CD4-positive, alpha-beta T cell treated with Interleukin-21 for 1 hour (primary cell): Measurements from ENCODE around the gene FXYD1.
"Not testable (repeated sequence)": the region's sequence is repeated elsewhere in the genome, so short reads cannot be mapped to it uniquely, and the experiment has no call there.

Source experiments
- DNase-seq: peaks from one replicate; pipeline ENCODE4 v3.0.0-alpha.2; 2020

Gene FXYD1

DNA sequence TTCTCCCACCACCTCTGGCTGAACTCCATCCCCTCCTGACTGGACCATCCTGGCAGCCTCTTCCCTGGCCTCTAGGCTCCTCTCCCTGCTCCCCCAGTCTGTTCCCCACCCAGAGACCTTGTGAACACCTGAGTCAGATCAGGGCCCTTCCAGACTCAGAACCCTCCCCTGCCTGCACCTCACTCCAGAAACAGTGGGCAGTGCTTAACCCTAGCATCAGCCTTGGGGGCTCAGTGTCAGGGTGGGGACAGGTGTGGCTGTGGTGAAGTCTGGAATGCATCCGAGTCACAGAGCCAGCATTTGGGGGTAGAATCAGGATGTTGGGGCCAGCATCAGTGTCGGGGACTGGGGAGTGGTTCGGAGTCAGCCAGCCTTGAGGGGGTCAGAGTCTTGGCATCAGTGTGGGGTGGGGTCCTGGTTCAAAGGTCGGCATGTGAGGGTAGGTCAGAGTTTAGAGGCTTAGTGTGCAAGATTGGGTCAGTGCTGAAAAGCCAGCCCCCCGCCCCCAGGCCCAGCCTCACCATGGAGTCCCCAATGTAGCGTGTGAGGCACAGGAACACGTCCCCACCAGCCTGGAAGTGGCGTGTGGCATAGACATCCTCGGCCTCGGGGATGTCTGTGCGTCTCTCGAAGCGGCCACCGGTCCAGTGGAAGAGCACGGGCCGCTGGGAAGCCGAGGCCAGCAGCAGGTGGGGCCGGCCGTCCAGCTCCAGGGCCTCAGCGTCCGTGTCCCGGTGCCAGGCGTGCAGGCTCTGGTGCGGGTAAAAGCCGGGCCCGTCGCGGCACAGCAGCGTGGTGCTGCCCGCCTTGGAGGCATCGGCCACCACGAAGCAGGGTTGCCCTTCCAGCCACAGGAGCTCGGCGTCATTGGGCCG lies 12.6 kb upstream of the FXYD1 start:
- DNase-seq, result no peak

DNA sequence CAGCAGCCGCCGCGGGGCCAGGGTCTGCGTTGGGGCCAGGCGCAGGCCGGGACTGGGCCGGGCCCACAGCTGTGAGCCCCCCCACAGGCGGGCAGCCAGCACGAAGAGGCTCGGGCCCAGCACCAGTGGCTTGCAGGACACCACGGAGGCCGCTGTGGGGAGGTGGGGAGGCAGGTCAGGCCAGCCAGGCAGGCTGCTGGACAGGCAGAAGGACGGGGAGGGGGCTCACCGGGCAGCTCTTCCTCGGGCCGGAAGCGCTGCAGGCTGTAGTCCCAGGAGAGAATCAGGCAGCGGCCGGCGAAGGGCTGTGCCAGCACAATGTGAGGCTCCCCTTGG lies 12.0 kb upstream of the FXYD1 start:
- DNase-seq, result no peak

DNA sequence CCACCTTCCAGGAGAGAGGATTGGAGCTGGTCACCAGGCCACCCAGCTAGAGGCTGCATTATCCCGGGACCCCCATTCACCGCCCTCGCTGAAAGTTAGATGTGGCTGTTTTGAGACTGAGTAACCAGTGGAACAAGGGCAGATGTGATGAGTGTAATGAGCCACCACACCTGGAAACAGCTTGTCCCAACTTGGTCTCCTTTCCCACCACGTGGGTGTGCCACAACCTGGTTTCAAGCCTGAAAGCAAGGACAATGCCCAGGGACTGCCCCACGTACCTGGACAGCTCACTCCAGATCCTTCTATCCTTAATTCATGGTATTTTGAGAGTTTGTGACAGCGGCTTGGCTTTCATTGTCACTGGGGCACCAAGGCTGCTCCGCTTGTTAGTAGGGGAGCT lies 10.8 kb upstream of the FXYD1 start:
- DNase-seq, result no peak

DNA sequence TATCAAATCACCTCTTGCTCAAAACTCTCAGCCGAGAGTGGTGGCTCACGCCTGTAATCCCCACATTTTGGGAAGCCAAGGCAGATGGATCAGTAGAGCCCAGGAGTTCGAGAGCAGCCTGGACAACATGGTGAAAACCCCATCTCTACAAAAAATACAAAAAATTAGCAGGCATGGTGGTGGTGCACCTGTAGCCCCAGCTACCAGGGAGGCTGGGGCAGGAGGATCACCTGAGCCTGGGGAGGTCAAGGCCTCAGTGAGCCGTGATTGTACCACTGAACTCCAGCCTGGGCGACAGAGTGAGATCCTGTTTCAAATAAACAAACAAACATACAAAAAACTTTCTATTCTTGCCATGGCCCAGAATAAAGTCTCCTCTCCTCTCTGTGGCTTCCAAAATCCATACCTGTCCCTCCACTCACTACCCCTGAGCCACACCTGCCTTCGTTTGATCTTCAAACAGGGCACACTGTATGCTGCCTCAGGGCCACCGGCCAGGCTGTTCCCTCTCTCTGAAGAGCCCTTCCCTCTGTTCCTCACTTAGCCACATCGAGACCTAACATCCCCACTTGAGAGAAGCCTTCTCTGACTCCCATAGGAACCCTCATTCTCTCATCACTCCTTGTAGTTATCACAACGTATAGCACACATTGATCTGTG lies 10.1 kb upstream of the FXYD1 start:
- DNase-seq, result no peak

DNA sequence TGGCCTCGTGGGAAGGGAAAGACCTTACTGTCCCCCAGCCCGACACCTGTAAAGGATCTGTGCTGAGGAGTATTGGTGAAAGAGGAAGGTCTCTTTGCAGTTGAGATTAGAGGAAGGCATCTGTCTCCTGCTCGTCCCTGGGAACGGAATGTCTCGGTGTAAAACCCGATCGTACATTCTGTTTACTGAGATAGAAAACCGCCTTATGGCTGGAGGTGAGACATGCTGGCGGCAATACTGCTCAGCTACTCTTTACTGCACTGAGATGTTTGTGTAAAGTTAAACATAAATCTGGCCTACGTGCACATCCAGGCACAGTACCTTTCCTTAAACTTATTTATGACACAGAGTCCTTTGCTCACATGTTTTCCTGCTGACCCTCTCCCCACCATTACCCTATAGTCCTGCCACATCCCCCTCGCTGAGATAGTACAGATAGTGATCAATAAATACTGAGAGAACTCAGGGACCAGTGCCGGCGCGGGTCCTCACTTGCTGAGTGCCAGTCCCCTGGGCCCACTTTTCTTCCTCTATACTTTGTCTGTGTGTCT lies 8.8 kb upstream of the FXYD1 start:
- DNase-seq, result not testable (repeated sequence)

DNA sequence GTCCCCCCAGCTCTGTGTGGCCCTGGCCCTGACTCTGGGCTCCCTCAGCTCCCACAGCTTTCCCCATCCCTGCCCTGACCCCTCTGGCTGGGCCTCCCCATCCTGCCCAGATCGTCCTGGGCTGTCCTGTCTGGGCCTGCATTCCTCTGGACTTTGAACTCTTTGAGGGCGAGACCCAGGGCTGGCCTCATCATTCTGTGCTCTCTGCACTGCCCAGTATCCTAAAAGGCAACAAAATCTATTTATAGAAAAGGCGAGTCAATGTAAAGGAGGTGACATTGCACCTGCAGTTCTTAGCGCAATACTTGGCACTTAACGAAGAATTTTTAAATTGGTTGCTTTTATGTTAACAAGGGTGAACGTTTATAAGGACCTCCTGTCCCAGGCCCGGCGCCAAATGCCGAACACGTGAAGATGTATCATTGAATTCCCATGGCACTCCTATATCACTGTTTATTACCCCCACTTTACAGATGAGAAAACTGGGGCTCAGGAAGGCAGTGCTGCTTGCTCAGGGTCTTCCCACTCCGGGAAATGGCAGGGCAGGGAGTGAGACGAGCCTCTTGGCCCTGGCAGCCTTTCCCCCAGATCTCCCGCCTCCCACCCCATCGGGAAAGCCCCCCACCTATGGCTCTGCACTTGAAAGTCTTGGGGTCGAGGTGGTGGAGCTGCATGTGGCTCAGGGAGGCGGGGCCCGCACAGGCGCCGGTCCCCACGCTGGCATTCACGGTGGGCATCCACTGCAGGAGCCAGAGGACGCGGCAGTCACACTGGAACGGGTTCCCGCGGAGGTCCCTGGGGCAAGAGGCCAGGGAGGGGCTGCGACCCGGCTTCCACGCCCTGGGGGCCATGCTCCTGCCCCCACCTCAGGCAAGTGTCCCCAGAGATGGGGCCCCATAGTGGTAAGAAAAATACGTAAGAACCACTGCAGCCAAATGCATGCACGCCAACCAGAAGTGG lies 7.6 kb upstream of the FXYD1 start:
- no peak for DNase-seq

DNA sequence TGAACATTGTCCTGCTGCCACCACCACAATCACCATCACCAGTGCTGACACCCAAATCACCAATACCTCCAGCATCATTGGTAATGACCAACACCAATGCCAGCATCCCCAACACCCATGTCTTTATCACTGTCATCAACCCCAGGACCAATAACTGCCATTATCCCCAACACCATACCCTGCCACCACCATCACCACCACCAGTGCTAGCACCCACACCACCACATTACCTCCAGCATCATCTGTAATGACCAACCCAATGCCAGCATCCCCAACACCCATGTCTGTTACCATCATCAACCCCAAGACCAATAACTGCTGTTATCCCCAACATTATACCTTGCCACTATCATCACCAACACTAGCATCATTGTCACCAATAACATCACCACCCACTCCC lies 6.4 kb upstream of the FXYD1 start:
- no peak for DNase-seq

DNA sequence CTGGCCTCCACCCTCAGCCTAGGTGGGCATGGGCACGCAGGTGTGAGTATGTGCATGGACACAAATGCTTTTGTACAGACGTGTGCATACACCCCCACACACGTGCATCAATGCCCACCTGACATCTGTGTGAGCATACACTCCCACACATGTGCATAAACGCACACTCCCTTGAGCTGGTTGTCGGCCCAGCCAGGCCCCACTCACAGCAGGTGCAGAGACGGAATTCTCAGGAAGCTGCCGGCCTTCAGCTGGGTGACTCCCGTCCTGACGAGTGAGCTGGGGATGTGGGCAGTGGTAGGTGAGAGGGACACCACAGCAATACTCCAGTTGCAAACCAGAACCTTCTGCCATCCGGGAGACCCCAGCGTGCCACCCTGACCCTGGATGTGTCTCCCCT lies 4.8 kb upstream of the FXYD1 start:
- DNase-seq, result no peak

DNA sequence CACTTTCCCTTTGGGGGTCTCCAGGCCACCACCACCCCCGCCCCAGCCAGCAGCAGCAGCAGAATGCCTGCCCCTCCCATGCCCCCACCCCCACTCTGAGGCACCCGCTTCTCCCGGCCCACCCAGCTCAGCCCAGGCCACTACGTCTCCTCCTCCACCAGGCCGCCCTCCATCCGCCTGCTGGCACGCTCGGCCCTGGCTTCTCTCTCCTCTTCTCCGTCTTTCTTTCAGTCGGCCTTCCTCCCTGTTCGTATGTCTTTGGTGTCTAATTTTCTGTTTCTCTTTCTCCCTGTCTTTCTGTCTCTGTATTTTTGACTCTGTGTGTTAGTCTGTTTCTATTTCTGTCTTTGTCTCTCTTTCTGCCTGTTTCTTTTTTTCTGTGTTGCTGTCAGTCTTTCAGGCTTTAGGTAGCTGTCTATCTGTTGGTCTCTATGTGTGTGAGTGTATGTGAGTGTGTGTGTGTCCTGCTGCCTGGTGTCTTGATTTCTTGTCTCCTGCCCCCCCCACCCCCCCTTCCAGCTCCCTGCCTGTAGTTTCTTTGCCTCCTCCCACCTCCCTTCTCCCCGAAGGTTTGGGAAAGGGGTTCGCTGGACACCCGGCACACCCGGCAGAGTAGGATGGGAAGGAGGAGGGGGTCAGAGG lies 3.9 kb upstream of the FXYD1 start, which contains the start of gene LGI4:
Gene LGI4 (minus strand): TSS at position 459 of the 642 bp plus-strand sequence. CDS start 379 bp downstream, at position 80.
- DNase-seq, result no peak

DNA sequence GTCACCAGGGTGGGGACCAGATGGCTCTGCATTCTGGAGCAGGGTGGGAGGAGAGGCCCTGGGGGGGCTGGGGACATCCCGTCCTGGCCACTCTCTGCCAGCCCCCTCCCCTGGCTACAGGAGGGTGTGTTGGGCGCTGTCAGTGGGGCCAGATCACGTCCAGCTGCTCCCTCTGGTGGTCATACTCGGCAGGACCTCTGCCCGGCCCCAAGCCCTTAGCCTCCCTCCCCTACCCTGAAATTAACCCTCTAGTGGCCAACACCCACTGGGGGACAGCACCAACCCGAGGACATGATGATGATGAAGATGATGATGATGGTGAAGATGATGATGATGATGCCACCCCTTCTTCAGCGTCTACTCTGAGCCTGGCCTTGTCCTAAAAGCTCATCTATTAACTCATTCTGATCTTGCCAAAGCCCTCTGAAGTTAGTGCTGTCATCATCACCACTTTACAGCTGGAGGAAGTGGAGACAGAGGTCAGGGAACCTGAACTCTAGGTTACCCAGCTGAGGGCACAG lies 3.2 kb upstream of the FXYD1 start:
- peak; percentile 68 for DNase-seq

DNA sequence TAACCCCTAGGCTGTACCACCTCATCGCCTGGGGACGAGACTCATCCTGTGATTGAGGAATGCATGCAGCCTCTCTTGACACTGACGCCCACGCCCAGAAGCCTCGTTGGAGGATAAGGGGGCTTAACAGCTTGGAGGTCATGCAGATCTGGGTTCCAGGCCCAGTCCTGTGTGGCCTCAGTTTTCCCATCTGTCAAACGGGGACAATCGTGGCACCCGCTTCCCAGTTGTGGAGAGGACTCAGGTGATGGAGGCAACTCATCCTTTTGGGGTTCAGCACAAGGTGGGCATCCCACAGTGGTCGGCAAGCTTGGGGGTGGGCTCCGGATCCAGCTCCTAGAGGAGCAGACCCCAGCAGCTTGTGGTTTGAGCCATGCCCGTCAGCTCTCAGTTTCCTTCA lies 2.4 kb upstream of the FXYD1 start:
- DNase-seq, result no peak

DNA sequence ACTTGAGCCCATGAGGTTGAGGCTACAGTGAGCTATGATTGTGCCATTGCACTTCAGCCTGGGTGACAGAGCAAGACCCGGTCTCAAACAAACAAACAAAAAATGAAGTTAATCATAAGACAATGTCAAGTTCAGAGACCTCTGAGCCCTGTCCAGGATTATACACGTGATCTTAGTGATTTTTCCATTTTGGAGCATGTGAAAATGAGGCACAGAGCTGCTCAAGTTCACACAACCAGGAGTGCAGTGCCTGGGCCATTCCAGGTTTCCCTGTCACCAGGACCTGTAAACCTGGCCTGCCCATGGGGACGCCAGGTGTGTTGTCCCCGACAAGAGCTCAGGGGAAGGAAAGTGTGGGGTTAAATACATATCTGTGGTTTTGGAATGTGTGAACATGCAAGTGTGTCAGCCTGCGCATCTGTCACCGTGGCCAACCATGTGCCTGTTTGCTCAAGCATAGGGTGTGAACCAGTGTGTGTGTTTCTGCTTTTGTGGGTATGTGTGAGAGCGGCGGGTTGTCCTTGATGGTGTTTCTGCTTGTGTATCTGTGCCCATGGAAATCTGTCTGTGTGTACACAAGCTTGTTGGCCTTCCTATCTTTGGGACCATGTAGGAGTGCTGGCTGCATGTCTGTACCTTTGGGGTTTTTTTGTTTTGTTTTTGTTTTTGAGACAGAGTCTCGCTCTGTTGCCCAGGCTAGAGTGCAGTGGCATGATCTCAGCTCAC lies 1.5 kb upstream of the FXYD1 start:
- DNase-seq, result no peak

DNA sequence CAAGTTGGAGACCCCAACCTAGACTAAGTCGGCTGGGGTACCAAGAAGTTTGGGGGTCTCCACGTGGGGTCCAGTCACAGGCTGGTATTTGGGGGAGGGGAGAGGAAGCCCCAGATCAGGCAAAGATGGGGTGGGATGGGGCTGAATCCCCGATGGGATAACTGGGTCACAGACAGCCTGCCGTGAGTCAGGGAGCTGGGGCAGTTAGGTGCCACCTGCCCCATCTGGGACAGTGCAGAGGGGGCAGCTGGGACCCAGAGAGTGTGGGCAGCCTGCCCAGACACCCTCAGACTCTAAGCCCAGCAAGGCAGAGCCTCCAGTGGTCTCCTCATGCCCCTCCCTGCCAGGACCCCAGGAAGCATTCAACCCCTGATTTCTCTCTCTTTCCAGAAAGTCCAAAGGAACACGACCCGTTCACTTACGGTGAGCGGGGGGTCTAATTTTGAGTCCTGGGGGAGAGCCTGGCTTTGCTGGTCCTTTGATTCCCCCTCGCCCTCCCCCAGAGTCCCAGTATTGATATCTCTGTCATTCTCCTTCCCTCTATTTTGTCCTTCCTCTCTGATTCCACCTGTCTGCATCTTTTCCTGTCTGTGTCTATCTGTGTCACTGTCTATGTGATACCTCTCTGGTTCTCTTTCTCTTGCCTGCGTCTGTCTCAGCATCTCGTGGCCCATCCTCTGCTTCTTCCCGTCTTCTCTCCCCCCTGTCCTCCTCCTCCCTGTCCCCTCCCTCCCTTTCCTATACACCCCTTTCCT lies 1.8 kb downstream of the FXYD1 start:
- DNase-seq, result no peak

DNA sequence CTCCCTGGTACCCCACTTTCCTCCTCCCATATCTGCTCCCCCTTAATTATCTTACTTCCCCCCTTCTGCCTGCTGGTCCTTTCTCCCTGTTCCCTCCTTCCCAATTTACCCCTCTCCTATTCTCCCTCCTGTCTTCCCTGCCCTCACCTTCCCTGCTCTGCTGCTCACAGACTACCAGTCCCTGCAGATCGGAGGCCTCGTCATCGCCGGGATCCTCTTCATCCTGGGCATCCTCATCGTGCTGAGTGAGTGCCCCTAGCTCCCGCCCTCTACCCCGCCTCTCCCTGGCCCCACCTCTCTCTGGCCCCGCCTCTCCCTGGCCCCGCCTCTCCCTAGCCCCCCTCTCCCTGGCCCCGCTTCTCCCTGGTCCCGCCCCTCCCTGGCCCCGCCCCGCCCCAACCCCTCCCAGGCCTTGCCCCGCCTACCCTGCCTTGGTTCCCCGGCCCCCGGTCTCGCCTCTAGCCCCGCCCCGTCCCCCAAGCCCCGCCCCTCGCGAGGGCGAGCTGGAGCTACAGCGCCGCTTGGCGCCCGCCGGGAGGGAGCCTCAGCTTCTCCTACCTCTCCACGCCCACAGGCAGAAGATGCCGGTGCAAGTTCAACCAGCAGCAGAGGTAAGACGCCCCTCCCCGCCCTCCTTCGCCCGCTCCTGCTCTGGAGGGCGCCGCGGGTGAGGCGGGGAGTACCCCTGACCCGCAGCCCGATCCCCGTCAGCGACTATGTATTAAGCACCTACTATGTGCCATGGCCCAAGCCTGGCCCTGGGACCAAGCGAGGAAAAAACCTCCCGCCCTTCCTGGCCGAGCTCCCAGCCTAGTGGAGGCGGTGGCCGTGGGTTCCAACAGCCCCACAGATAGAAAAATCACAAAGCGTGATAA lies 2.6 kb downstream of the FXYD1 start:
- DNase-seq, result peak; percentile 96

DNA sequence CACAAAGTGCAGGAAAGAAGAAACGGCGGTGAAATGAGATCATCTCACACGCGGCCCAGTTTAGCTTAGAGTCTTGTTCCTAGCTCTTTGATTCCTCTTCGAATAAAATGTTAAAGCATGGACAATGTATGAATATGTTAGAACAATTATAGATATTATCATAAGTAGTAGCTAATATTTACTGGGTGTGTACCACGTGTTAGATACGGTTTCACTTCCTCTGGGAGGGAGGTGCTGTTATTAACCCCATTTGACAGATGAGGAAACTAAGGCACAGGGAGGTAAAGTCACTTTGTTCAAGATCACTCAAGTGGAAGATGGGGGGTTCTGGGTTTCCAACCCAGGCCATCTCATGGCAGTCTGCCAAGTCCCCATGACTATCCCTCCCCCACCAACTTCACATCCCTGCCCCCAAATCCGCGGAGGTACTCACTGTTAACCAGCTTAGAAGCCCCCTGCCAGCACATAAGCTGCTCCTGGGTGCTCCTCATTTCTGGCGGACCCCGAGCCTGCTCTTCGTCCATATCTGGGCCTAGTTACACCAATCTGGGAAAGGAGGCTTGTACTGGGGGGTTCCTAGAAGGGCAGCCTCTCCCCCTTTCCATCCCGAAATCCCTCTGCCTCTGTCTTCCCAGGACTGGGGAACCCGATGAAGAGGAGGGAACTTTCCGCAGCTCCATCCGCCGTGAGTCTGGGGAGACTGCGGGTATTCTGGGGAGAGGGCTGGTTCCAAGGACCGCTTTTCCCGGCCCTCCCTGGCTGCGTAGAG lies 3.4 kb downstream of the FXYD1 start:
- no peak for DNase-seq

DNA sequence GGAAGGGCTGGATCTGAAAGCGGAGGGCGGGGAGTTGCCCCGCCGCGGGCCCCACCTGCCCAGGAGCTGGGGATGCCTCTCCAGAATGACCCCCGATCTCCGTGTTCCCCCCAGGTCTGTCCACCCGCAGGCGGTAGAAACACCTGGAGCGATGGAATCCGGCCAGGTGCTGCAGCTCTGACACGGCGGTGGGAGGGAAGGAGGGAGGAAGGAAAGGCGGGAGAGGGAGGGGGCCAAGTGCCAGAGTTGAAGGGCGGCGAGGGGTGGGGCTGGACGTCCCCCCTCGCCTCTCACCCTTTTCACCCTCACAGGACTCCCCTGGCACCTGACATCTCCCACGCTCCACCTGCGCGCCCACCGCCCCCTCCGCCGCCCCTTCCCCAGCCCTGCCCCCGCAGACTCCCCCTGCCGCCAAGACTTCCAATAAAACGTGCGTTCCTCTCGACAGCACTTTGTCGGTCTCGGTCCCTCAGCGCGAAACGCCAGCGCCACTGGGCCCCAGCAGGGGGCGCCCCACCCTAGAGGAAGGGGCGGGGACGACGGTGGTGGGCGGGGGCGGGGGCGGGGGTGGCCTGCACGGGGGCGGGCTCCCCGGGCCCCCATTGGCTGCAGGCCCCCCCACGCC lies 4.1 kb downstream of the FXYD1 start:
- DNase-seq, result peak; percentile 83

DNA sequence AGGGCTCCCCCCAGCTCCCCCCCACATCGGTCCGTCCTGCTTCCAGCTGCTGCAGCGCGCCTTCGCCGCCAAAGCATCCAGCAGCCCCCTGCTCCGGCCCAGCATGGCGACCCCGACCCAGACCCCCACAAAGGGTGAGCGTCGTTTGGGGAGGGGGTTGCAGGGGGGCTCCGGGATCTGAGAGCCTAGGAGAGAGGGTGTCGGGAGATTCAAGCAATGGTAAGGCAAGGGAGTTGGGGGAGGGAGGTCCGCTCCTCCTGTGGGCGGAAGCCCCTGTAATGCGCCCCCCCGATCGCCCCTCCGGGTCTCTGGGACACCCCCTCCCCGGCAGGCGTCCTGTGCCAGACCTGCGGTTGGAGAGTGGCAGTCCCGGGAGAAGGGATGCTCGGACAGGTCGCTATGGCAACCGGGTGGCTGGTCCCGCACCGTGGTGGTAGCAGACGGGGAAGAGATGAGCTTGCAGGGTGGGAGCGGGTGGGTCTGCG lies 4.6 kb downstream of the FXYD1 start, which contains the start of gene FXYD7:
Gene FXYD7 (plus strand): TSS at position 25 of the 485 bp plus-strand sequence. CDS start 79 bp downstream, at position 104.
- DNase-seq, result no peak

DNA sequence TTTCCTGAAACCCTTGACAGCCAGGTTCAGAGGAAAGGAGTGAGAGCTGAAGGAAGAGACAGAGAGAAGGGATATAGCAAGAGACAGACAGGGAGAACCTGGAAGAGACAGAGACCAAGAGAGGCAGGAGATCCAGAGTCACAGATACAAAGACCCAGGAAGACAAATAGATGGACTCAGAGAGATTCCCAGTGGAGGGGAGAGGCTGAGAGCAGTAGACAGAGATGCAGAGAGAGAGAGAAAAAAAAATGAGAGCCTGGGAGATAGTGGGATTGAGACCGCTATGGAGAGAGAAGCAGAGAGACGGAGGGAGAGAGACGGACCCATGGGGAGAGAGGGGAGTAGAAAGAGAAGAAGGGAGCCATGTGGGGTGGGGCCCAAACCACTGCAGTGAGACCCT lies 5.2 kb downstream of the FXYD1 start:
- no peak for DNase-seq
